Neural progenitor cell (in vitro differentiated cells): ENCODE measurements around the gene TRAM2.

Experiments used
- CTCF ChIP-seq: fragments of 200-600 bp; sonication (generic); IDR thresholded peaks from 2 replicates; pipeline ENCODE4 v1.5.1; 2017; ENCODE audit warnings: antibody characterized with exemption, mild to moderate bottlenecking
- EZH2 ChIP-seq: fragments of 200-600 bp; sonication (generic); IDR thresholded peaks from 2 replicates; pipeline ENCODE4 v1.6.1; 2017; ENCODE audit warnings: antibody characterized with exemption, mild to moderate bottlenecking, moderate library complexity

- TF ChIP-seq CTCF (no peak), EZH2 (no peak)
Measured at GRCh38 chr6:52499681-52500236, 77.1 kb downstream of the TRAM2 start.
